HEK293 (cell line): ENCODE data around the gene RSL24D1.

Source experiments
- CTCF ChIA-PET: fragments of 350-600 bp; formaldehyde crosslinking; extraction: SDS; loops from one replicate; lab custom pipeline; 2021; ENCODE audit warnings: antibody characterized with exemption; lab: Yijun Ruan, JAX
- POLR2A ChIA-PET: fragments of 300-600 bp; formaldehyde crosslinking; extraction: SDS; loops from one replicate; lab custom pipeline; 2020; ENCODE audit warnings: antibody characterized with exemption, inconsistent platforms; lab: Yijun Ruan, JAX
- H3K27ac ChIP-seq: fragments of 200-500 bp; sonication (Bioruptor generic); 2 replicates; pipeline ENCODE4 v1.5.1; 2014; ENCODE audit warnings: low read depth, low read length, control low read depth, inconsistent platforms; ENCODE audit errors: extremely low read depth
- H3K36me3 ChIP-seq, 2 experiments: fragments of 200-500 bp in 1 of 2; sonication (Bioruptor generic) in 1 of 2; 1 replicate in 1 of 2; 2 replicates in 1 of 2; pipeline ENCODE4 v1.5.1; 2014 to 2017; ENCODE audit warnings: inconsistent platforms in 2 of 2, low read length in 2 of 2; ENCODE audit not compliant: control insufficient read depth in 2 of 2, insufficient read depth in 1 of 2
- H3K4me1 ChIP-seq: fragments of 200-500 bp; sonication (Bioruptor generic); 2 replicates; pipeline ENCODE4 v1.5.1; 2014; ENCODE audit warnings: mild to moderate bottlenecking, low read length, inconsistent platforms; ENCODE audit not compliant: control insufficient read depth, insufficient read depth
- H3K4me3 ChIP-seq: 2 replicates; pipeline ENCODE4 v1.5.1; 2011; ENCODE audit warnings: low read depth, mild to moderate bottlenecking, control low read depth, low read length, moderate library complexity
- H3K9me3 ChIP-seq: fragments of 200-500 bp; sonication (Bioruptor generic); 2 replicates; pipeline ENCODE4 v1.5.1; 2014; ENCODE audit warnings: low read depth, low read length, inconsistent platforms; ENCODE audit not compliant: control insufficient read depth, insufficient read depth
- EGR2 ChIP-seq: fragments of 450-650 bp; formaldehyde crosslinking; IDR thresholded peaks from 2 replicates; pipeline ENCODE4 v1.5.1; 2016; ENCODE audit warnings: low read depth, missing biosample characterization, missing genetic modification characterization
- GLI4 ChIP-seq: fragments of 450-650 bp; formaldehyde crosslinking; IDR thresholded peaks from 2 replicates; pipeline ENCODE4 v1.5.1; 2016; ENCODE audit warnings: missing biosample characterization, missing genetic modification characterization
- HOXC10 ChIP-seq: sonication (generic); formaldehyde crosslinking; IDR thresholded peaks from 2 replicates; pipeline ENCODE4 v1.8.1; 2023; ENCODE audit warnings: mild to moderate bottlenecking, missing genetic modification reagents
- SALL2 ChIP-seq: fragments of 450-650 bp; formaldehyde crosslinking; IDR thresholded peaks from 2 replicates; pipeline ENCODE4 v1.5.0; 2017; ENCODE audit warnings: missing biosample characterization, mild to moderate bottlenecking, missing genetic modification characterization, borderline replicate concordance
- SETDB1 ChIP-seq: IDR thresholded peaks from one replicate; pipeline ENCODE4 v1.6.1; 2017; ENCODE audit warnings: mild to moderate bottlenecking, low read length, moderate library complexity, mixed read lengths; ENCODE audit not compliant: insufficient read length
- ZNF114 ChIP-seq: fragments of 450-650 bp; formaldehyde crosslinking; IDR thresholded peaks from 2 replicates; pipeline ENCODE4 v1.5.0; 2017; ENCODE audit warnings: missing biosample characterization, missing genetic modification characterization
- ZNF221 ChIP-seq: fragments of 450-650 bp; formaldehyde crosslinking; IDR thresholded peaks from 2 replicates; pipeline ENCODE4 v1.5.1; 2017; ENCODE audit warnings: missing biosample characterization, missing genetic modification characterization, borderline replicate concordance
- ZNF24 ChIP-seq: fragments of 450-650 bp; formaldehyde crosslinking; IDR thresholded peaks from 2 replicates; pipeline ENCODE4 v1.5.1; 2016; ENCODE audit warnings: missing biosample characterization, missing genetic modification characterization
- ZNF280D ChIP-seq: fragments of 450-650 bp; formaldehyde crosslinking; IDR thresholded peaks from 2 replicates; pipeline ENCODE4 v1.5.1; 2016; ENCODE audit warnings: missing biosample characterization, missing genetic modification characterization
- ZNF558 ChIP-seq: fragments of 450-650 bp; formaldehyde crosslinking; IDR thresholded peaks from 2 replicates; pipeline ENCODE4 v1.5.1; 2016; ENCODE audit warnings: missing biosample characterization, missing genetic modification characterization
- ZNF561 ChIP-seq: fragments of 450-650 bp; IDR thresholded peaks from 2 replicates; pipeline ENCODE4 v1.5.1; 2018; ENCODE audit warnings: missing biosample characterization, missing genetic modification characterization, borderline replicate concordance
- ZNF596 ChIP-seq: fragments of 450-650 bp; IDR thresholded peaks from 2 replicates; pipeline ENCODE4 v1.5.0; 2018; ENCODE audit warnings: missing biosample characterization, mild to moderate bottlenecking, missing genetic modification characterization, moderate library complexity
- ZNF785 ChIP-seq: fragments of 450-650 bp; formaldehyde crosslinking; IDR thresholded peaks from 2 replicates; pipeline ENCODE4 v1.5.1; 2016; ENCODE audit warnings: missing biosample characterization, missing genetic modification characterization
- ZXDB ChIP-seq: fragments of 450-650 bp; formaldehyde crosslinking; IDR thresholded peaks from 2 replicates; pipeline ENCODE4 v1.5.1; 2016; ENCODE audit warnings: missing biosample characterization, missing genetic modification characterization
- TF ChIP-seq, protein P1 (sequence below): fragments of 450-650 bp; formaldehyde crosslinking; IDR thresholded peaks from 2 replicates; pipeline ENCODE4 v1.5.1; 2016; ENCODE audit warnings: missing biosample characterization, missing genetic modification characterization

Gene RSL24D1

DNA sequence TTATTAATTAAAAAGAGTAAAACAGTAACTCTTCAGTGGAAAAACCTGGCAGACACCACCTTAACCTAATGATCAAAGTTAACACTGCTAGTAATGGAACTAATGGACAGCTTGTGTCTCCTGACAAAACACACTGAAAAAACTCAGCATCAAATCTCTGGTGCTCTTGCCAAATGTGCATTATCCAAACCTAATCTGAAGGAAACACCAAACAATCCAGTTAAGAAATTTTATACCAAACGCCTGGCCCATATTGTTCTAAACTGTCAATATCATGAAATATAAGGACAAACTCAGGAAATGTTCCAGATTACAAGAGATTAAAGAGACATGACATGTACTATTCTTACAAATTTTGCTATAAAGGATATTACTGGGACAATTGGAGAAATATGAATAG, 10.4 kb downstream of the RSL24D1 start:
- Histone ChIP-seq H3K27ac (no peak overlapping the region), H3K4me1 (no peaks in the 10 kb centered on the region)
- ChIA-PET POLR2A (no interaction called here), CTCF (no interaction called here)
- no peak for TF ChIP-seq GLI4 (tag by site-specific recombination)
- TF ChIP-seq ZXDB = no peak
- no peak for TF ChIP-seq ZNF561
- no peak for TF ChIP-seq ZNF24 (tag by site-specific recombination)
- TF ChIP-seq, protein P1, sequence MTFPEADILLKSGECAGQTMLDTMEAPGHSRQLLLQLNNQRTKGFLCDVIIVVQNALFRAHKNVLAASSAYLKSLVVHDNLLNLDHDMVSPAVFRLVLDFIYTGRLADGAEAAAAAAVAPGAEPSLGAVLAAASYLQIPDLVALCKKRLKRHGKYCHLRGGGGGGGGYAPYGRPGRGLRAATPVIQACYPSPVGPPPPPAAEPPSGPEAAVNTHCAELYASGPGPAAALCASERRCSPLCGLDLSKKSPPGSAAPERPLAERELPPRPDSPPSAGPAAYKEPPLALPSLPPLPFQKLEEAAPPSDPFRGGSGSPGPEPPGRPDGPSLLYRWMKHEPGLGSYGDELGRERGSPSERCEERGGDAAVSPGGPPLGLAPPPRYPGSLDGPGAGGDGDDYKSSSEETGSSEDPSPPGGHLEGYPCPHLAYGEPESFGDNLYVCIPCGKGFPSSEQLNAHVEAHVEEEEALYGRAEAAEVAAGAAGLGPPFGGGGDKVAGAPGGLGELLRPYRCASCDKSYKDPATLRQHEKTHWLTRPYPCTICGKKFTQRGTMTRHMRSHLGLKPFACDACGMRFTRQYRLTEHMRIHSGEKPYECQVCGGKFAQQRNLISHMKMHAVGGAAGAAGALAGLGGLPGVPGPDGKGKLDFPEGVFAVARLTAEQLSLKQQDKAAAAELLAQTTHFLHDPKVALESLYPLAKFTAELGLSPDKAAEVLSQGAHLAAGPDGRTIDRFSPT (tag by site-specific recombination) = no peak
- no peak for TF ChIP-seq SETDB1
- TF ChIP-seq ZNF558 (tag by site-specific recombination) = no peak
- no peak for TF ChIP-seq SALL2 (tag by site-specific recombination)
- TF ChIP-seq ZNF596 (tag by site-specific recombination) = no peak
- TF ChIP-seq, all 188 proteins: peak for 0
- peaks cover 16 to 65% of the 10 kb centered on the region in 2 experiments for H3K36me3 ChIP-seq
- H3K4me3 ChIP-seq = no peak overlapping the region
- H3K9me3 ChIP-seq = no peaks in the 10 kb centered on the region

GRCh38 chr15:55183679-55184078, 13.1 kb downstream of the RSL24D1 start:
- no peak for TF ChIP-seq ZNF280D
- no peaks in the 10 kb centered on the region for H3K9me3 ChIP-seq
- H3K4me1 ChIP-seq = no peaks in the 10 kb centered on the region
- no peak overlapping the region for H3K4me3 ChIP-seq
- POLR2A ChIA-PET = no interaction called here
- peaks cover 14 to 64% of the 10 kb centered on the region in 2 experiments for H3K36me3 ChIP-seq
- H3K27ac ChIP-seq = no peak overlapping the region
- CTCF ChIA-PET = no interaction called here

GRCh38 chr15:55179141-55179540, 17.6 kb downstream of the RSL24D1 start:
- ChIA-PET CTCF (interaction anchor here (0.6 to 0.9 kb wide), 2 partner anchors 38 to 260 kb away, joined by 3 to 5 read pairs; no protein-coding TSS in a partner anchor), POLR2A (no interaction called here)
- H3K4me3 ChIP-seq = no peak overlapping the region
- H3K9me3 ChIP-seq = no peaks in the 10 kb centered on the region
- TF ChIP-seq HOXC10 (CRISPR knock-in tag) (no peak), EGR2 (no peak), ZNF114 (tag by site-specific recombination) (no peak), ZXDB (no peak), ZNF221 (no peak)
- H3K36me3 ChIP-seq = peaks cover 7 to 45% of the 10 kb centered on the region in 2 experiments
- H3K4me1 ChIP-seq = no peaks in the 10 kb centered on the region
- no peak overlapping the region for H3K27ac ChIP-seq

- no peak for TF ChIP-seq ZNF785 (tag by site-specific recombination)
- CTCF ChIA-PET = no interaction called here
- Histone ChIP-seq H3K27ac (no peak overlapping the region), H3K9me3 (no peaks in the 10 kb centered on the region), H3K4me1 (no peaks in the 10 kb centered on the region), H3K36me3 (no peaks in the 10 kb centered on the region), H3K4me3 (no peak overlapping the region)
- POLR2A ChIA-PET = no interaction called here
These were observed 26.4 kb downstream of the RSL24D1 start for GRCh38 chr15:55170361-55170760.
